ENCODE results near the gene ZNF76. TPM values are rescaled to one million over a fixed set of nuclear protein-coding genes. Genes with fewer than 3 reads are reported as not detected.

ZNF76 gene
- total RNA-seq, 2 experiments from 2014 or later: 63.0 to 66.0 TPM

DNA sequence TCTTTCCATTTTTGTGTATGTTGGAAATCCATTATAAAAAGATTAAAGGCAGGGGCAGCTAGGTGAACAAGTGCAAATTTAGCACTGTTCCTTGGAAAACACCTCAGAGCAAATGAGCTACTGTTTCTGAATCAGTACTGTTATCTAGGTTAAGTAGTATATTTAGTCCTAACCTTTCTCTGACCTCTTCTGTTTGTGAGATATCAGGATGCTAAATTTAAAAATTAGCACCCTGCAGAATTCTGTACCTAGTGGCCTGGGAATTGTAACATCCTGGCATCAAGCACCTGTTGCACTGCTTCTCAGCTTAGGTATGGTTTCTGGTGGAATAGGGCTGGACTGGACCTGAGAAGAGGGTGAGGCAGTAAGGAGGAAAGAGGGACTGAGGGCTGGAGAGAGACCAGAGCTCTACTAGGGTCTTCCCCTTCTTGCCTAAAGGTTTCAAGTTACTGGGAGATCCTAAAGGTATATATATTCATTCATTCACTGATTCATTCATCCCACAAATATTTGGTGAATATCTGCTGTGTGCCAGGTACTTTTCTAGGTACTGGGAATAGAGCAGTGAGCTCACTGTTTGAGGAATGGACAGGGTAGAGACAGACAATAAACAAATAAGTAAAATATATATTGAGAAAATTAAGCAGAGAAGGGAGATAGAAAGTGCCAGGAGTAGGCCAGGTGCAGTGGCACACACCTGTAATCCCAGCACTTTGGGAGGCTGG lies 5.2 kb downstream of the ZNF76 start:
- no peaks in the 10 kb centered on the region for H3K9me3 Mint-ChIP-seq
- H3K27ac Mint-ChIP-seq: no peak overlapping the region
- no peak overlapping the region for H3K4me3 Mint-ChIP-seq
- H3K4me1 Mint-ChIP-seq: peaks cover 35% of the 10 kb centered on the region
- ATAC-seq (ENCODE audit: low read depth) (no peak), DNase-seq (no peak)
- POLR2A ChIA-PET: no interaction called here
- H3K27me3 Mint-ChIP-seq: no peaks in the 10 kb centered on the region
- H3K36me3 Mint-ChIP-seq: peaks cover 4% of the 10 kb centered on the region

DNA sequence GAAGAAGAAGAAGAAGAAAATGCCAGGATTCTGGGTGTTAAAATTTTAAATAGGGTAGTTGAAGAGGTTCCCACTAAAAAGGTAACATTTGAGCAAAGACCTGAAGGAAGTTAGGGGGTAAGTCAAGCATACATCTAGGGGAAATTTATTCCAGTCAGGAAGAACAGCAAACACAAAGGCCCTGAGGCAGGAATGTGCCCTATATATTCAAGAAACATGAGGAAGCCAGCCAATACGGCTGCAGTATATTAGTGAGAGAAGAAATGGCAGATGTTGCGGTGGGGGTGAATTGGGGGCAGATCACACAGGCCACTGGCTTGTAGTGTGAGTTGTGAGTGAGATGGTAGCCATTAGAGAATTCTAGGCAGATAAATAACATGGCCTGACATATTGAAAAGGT lies 6.0 kb downstream of the ZNF76 start:
- peaks cover 29% of the 10 kb centered on the region for H3K4me1 Mint-ChIP-seq
- H3K4me3 Mint-ChIP-seq: no peak overlapping the region
- H3K9me3 Mint-ChIP-seq: no peaks in the 10 kb centered on the region
- peaks cover 4% of the 10 kb centered on the region for H3K36me3 Mint-ChIP-seq
- ATAC-seq (ENCODE audit: low read depth): no peak
- H3K27me3 Mint-ChIP-seq: no peaks in the 10 kb centered on the region
- H3K27ac Mint-ChIP-seq: no peak overlapping the region
- DNase-seq: no peak
- POLR2A ChIA-PET: no interaction called here

- POLR2A ChIA-PET: interaction anchor here (1.2 kb wide), 1 partner anchor 8 kb away, joined by 5 read pairs; the partner anchor contains the start of gene ZNF76
- H3K27ac Mint-ChIP-seq: no peak overlapping the region
- no peak for DNase-seq
- H3K4me1 Mint-ChIP-seq: peaks cover 17% of the 10 kb centered on the region
- H3K9me3 Mint-ChIP-seq: no peaks in the 10 kb centered on the region
- H3K36me3 Mint-ChIP-seq: peaks cover 4% of the 10 kb centered on the region
- no peak for ATAC-seq (ENCODE audit: low read depth)
- no peak overlapping the region for H3K4me3 Mint-ChIP-seq
- no peaks in the 10 kb centered on the region for H3K27me3 Mint-ChIP-seq
These were observed 7.9 kb downstream of the ZNF76 start for GRCh38 chr6:35267446-35267845.

DNA sequence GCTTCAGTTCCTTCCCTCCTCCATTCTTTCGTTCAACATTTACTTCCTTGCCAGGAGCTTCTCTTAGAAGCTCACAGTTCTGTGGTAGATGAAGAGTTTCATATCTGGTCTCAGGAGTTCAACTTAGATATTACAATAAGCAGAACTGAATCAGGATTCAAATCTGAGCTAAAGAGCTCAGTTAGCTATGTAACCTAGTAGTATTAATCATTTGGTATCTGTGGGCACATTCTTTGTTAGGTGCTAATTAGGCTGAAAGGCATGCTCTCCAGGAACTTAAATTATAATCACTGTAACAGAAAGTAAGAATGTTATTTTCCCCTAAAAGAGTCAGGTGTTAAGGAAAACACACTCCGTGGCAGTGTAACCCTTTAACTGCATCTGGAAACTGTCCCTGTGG lies 8.4 kb downstream of the ZNF76 start:
- Mint-ChIP-seq H3K27me3 (no peaks in the 10 kb centered on the region), H3K27ac (no peak overlapping the region), H3K9me3 (no peaks in the 10 kb centered on the region), H3K36me3 (peaks cover 4% of the 10 kb centered on the region), H3K4me1 (peaks cover 14% of the 10 kb centered on the region), H3K4me3 (no peak overlapping the region)
- ATAC-seq (ENCODE audit: low read depth) (no peak), DNase-seq (no peak)
- POLR2A ChIA-PET: interaction anchor here (1.2 kb wide), 1 partner anchor 8 kb away, joined by 5 read pairs; the partner anchor contains the start of gene ZNF76

DNA sequence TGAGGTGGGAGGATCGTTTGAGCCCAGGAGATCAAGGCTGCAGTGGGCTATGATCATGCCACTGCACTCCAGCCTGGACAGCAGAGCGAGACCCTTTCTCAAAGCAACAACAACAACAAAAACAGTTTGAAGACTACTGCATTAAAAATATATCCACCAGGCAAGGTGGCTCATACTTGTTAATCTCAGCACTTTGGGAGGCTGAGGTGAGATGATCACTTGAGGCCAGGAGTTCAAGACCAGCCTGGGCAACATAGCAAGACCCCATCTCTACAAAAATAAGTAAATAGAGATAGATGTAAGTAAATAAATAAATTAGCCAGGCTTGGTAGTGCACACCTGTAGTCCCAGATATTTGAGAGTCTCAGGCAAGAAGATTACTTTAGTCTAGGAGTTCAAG lies 12.5 kb downstream of the ZNF76 start:
- Mint-ChIP-seq H3K9me3 (no peaks in the 10 kb centered on the region), H3K36me3 (peaks cover 4% of the 10 kb centered on the region), H3K27ac (no peak overlapping the region), H3K27me3 (no peaks in the 10 kb centered on the region), H3K4me1 (peaks cover 10% of the 10 kb centered on the region), H3K4me3 (no peak overlapping the region)
- POLR2A ChIA-PET: no interaction called here
- DNase-seq: no peak
- ATAC-seq (ENCODE audit: low read depth): no peak

DNA sequence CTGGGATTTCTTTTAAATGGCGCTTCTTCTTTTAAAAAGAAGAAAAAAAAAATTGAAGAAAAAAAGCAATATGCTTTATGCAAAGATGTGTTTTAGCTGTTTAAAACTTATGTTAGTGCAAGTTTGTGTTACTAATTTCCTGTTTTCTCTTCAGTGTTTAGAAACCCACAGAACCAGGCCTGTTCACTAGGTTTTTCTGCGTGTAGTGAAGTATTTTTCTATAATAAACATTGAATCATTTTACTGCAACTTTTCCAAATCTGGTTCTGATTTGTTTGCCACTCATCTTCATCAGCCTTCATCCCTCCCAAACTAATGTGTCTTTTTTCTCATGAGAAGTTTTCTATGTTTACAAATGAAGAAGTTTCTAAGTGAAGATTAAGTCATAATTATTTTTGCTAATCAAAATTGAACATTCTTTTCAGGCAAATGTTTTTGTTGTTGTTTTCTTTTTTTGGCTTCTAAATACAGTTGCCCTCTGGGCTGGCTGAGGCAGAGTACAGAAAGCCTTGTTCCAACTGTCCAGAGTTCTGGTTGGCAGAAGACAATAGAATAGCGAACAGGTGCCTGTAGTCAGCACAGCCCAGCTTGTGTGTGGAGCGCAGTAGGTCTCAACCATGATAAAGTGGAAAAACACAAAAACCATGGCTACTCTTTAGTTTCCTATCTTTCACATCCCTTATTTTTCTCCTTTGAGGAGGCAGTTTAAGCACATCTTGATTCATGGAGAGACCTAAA lies 14.5 kb downstream of the ZNF76 start:
- ATAC-seq (ENCODE audit: low read depth) (no peak), DNase-seq (no peak)
- Mint-ChIP-seq H3K4me1 (peaks cover 13% of the 10 kb centered on the region), H3K27me3 (no peaks in the 10 kb centered on the region), H3K36me3 (peaks cover 4% of the 10 kb centered on the region), H3K4me3 (no peak overlapping the region), H3K27ac (no peak overlapping the region), H3K9me3 (no peaks in the 10 kb centered on the region)
- POLR2A ChIA-PET: no interaction called here

- H3K27ac Mint-ChIP-seq: no peak overlapping the region
- no peaks in the 10 kb centered on the region for H3K9me3 Mint-ChIP-seq
- POLR2A ChIA-PET: no interaction called here
These were observed 16.3 kb downstream of the ZNF76 start for GRCh38 chr6:35275744-35276260.

GRCh38 chr6:35278708-35279107 lies 19.2 kb downstream of the ZNF76 start:
- POLR2A ChIA-PET: no interaction called here
- Mint-ChIP-seq H3K4me1 (peaks cover 11% of the 10 kb centered on the region), H3K27ac (no peak overlapping the region)

More at GRCh38 chr6:35275744-35276260, 16.3 kb downstream of the ZNF76 start:
- ATAC-seq (ENCODE audit: low read depth) (no peak), DNase-seq (no peak)
- H3K36me3 Mint-ChIP-seq: peaks cover 4% of the 10 kb centered on the region
- no peak overlapping the region for H3K4me3 Mint-ChIP-seq
- H3K27me3 Mint-ChIP-seq: no peaks in the 10 kb centered on the region
- H3K4me1 Mint-ChIP-seq: peaks cover 11% of the 10 kb centered on the region

GRCh38 chr6:35280903-35281302 lies 21.4 kb downstream of the ZNF76 start:
- no peaks in the 10 kb centered on the region for H3K27me3 Mint-ChIP-seq
- H3K4me1 Mint-ChIP-seq: peaks cover 8% of the 10 kb centered on the region
- H3K36me3 Mint-ChIP-seq: peaks cover 5% of the 10 kb centered on the region
- POLR2A ChIA-PET: no interaction called here
- H3K4me3 Mint-ChIP-seq: no peak overlapping the region
- DNase-seq (no peak), ATAC-seq (ENCODE audit: low read depth) (no peak)
- no peak overlapping the region for H3K27ac Mint-ChIP-seq
- H3K9me3 Mint-ChIP-seq: no peaks in the 10 kb centered on the region

More at GRCh38 chr6:35278708-35279107, 19.2 kb downstream of the ZNF76 start:
- H3K9me3 Mint-ChIP-seq: no peaks in the 10 kb centered on the region
- H3K27me3 Mint-ChIP-seq: no peaks in the 10 kb centered on the region
- DNase-seq (no peak), ATAC-seq (ENCODE audit: low read depth) (no peak)
- no peak overlapping the region for H3K4me3 Mint-ChIP-seq
- peaks cover 7% of the 10 kb centered on the region for H3K36me3 Mint-ChIP-seq

DNA sequence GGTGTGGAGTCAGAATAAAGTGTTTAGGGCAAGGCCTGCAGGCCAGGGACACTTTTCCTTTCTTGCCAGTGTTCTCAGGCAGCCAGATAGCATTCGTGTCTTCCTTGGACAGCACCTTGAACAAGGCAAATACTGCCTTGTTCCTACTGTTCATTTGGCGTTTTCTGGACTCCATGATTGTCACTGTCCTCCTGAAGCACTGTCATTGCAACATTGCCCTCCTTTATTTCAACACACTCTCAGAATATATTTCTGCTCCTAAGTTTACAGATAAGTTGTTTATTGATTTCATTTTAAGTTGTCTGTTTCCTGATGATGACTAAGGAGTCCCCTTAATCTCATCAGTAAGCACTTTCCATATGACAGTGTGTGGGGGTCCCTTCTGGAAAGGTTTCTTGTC lies 22.9 kb downstream of the ZNF76 start:
- ATAC-seq (ENCODE audit: low read depth) (no peak), DNase-seq (no peak)
- H3K27ac Mint-ChIP-seq: no peak overlapping the region
- no peaks in the 10 kb centered on the region for H3K9me3 Mint-ChIP-seq
- no peak overlapping the region for H3K4me3 Mint-ChIP-seq
- peaks cover 8% of the 10 kb centered on the region for H3K36me3 Mint-ChIP-seq
- peaks cover 5% of the 10 kb centered on the region for H3K4me1 Mint-ChIP-seq
- POLR2A ChIA-PET: interaction anchor here (0.7 kb wide), 1 partner anchor 357 kb away, joined by 3 read pairs; no protein-coding TSS in a partner anchor
- no peaks in the 10 kb centered on the region for H3K27me3 Mint-ChIP-seq

- Mint-ChIP-seq H3K4me3 (no peak overlapping the region), H3K9me3 (no peaks in the 10 kb centered on the region), H3K27me3 (no peaks in the 10 kb centered on the region), H3K36me3 (peaks cover 8% of the 10 kb centered on the region), H3K4me1 (peaks cover 4% of the 10 kb centered on the region), H3K27ac (no peak overlapping the region)
- POLR2A ChIA-PET: no interaction called here
- ATAC-seq (ENCODE audit: low read depth): no peak
- DNase-seq: no peak
These were observed 23.8 kb downstream of the ZNF76 start for GRCh38 chr6:35283361-35283760.

- H3K4me3 Mint-ChIP-seq: no peak overlapping the region
- POLR2A ChIA-PET: interaction anchor here (0.5 to 1.0 kb wide), 3 partner anchors 37 to 61 kb away, joined by 3 to 4 read pairs (median 3); no protein-coding TSS in a partner anchor
- DNase-seq (no peak), ATAC-seq (ENCODE audit: low read depth) (no peak)
- H3K4me1 Mint-ChIP-seq: no peaks in the 10 kb centered on the region
- no peaks in the 10 kb centered on the region for H3K9me3 Mint-ChIP-seq
- H3K27me3 Mint-ChIP-seq: no peaks in the 10 kb centered on the region
- no peak overlapping the region for H3K27ac Mint-ChIP-seq
- H3K36me3 Mint-ChIP-seq: peaks cover 8% of the 10 kb centered on the region
These were observed 28.3 kb downstream of the ZNF76 start for GRCh38 chr6:35287671-35288396.

GRCh38 chr6:35288834-35289233 lies 29.3 kb downstream of the ZNF76 start:
- Mint-ChIP-seq H3K9me3 (no peaks in the 10 kb centered on the region), H3K4me1 (no peaks in the 10 kb centered on the region), H3K36me3 (peaks cover 6% of the 10 kb centered on the region), H3K27ac (no peak overlapping the region), H3K27me3 (no peaks in the 10 kb centered on the region), H3K4me3 (no peak overlapping the region)
- POLR2A ChIA-PET: interaction anchor here (0.7 to 1.0 kb wide), 4 partner anchors 9 to 159 kb away, joined by 3 to 4 read pairs (median 4); no protein-coding TSS in a partner anchor
- no peak for DNase-seq
- ATAC-seq (ENCODE audit: low read depth): no peak
